Measurements from ENCODE around the gene CFAP61.

Gene CFAP61

GRCh38 chr20:20293141-20293540 lies 240.8 kb downstream of the CFAP61 start:
- DNase-seq = no peak

- DNase-seq = no peak
These were observed 241.5 kb downstream of the CFAP61 start for GRCh38 chr20:20293691-20294385.

- DNase-seq = no peak
These were observed 243.5 kb downstream of the CFAP61 start for GRCh38 chr20:20295621-20296498.

- no peak for DNase-seq
These were observed 244.8 kb downstream of the CFAP61 start for GRCh38 chr20:20297181-20297580.

GRCh38 chr20:20297752-20298151 lies 245.4 kb downstream of the CFAP61 start:
- no peak for DNase-seq

GRCh38 chr20:20299904-20300303 lies 247.6 kb downstream of the CFAP61 start:
- DNase-seq = no peak

- no peak for DNase-seq
These were observed 251.0 kb downstream of the CFAP61 start for GRCh38 chr20:20303320-20303719.

- DNase-seq = no peak
These were observed 251.4 kb downstream of the CFAP61 start for GRCh38 chr20:20303742-20304141.

- DNase-seq = no peak
These were observed 252.6 kb downstream of the CFAP61 start for GRCh38 chr20:20304942-20305341.

GRCh38 chr20:20312562-20312961 lies 260.2 kb downstream of the CFAP61 start:
- DNase-seq = no peak

- DNase-seq = no peak
These were observed 264.9 kb downstream of the CFAP61 start for GRCh38 chr20:20317195-20317594.

- no peak for DNase-seq
These were observed 265.5 kb downstream of the CFAP61 start for GRCh38 chr20:20317621-20318364.

- no peak for DNase-seq
These were observed 266.2 kb downstream of the CFAP61 start for GRCh38 chr20:20318365-20319161.

- DNase-seq = no peak
These were observed 268.8 kb downstream of the CFAP61 start for GRCh38 chr20:20321134-20321533.

GRCh38 chr20:20321917-20322316 lies 269.6 kb downstream of the CFAP61 start:
- DNase-seq = no peak

- no peak for DNase-seq
These were observed 270.6 kb downstream of the CFAP61 start for GRCh38 chr20:20322912-20323311.

GRCh38 chr20:20327746-20328145 lies 275.4 kb downstream of the CFAP61 start:
- DNase-seq = no peak

- DNase-seq = no peak
These were observed 277.2 kb downstream of the CFAP61 start for GRCh38 chr20:20329564-20329963.

- DNase-seq = no peak
These were observed 278.8 kb downstream of the CFAP61 start for GRCh38 chr20:20331156-20331555.

GRCh38 chr20:20331817-20332216 lies 279.5 kb downstream of the CFAP61 start:
- no peak for DNase-seq

GRCh38 chr20:20333866-20334265 lies 281.5 kb downstream of the CFAP61 start:
- no peak for DNase-seq

- no peak for DNase-seq
These were observed 282.2 kb downstream of the CFAP61 start for GRCh38 chr20:20334489-20334888.
